SK-N-SH treated with all-trans-retinoic acid at 6 μM for 48 hours (cell line): ENCODE measurements around the gene TIMM50.
A peak's percentile ranks its signal among the peaks of the same experiment; 100 is the strongest.

Experiments
- ATAC-seq: fragments of 200-7000 bp; cut with Tn5 transposase; 3 replicates; pipeline ENCODE4 v1.9.1; 2020; ENCODE audit warnings: mild to moderate bottlenecking, moderate library complexity
- ARNTL ChIP-seq: fragments of 450-650 bp; formaldehyde crosslinking; IDR thresholded peaks from 2 replicates; pipeline ENCODE4 v1.5.0; 2020; ENCODE audit warnings: low read depth, mild to moderate bottlenecking, moderate library complexity, borderline replicate concordance
- BACH2 ChIP-seq: fragments of 250-450 bp; sonication (Bioruptor Pico); IDR thresholded peaks from 2 replicates; pipeline ENCODE4 v1.9.0; 2021; ENCODE audit warnings: mild to moderate bottlenecking, borderline replicate concordance
- CSDC2 ChIP-seq: fragments of 250-450 bp; sonication (Bioruptor Pico); IDR thresholded peaks from 2 replicates; pipeline ENCODE4 v1.5.0; 2020; ENCODE audit warnings: mild to moderate bottlenecking, moderate library complexity
- ESRRG ChIP-seq: fragments of 250-450 bp; sonication (Bioruptor Pico); IDR thresholded peaks from 2 replicates; pipeline ENCODE4 v1.6.1; 2021; ENCODE audit warnings: mild to moderate bottlenecking
- OSR1 ChIP-seq: fragments of 250-450 bp; sonication (Bioruptor Pico); IDR thresholded peaks from 2 replicates; pipeline ENCODE4 v1.8.0; 2022; ENCODE audit warnings: moderate library complexity, mild to moderate bottlenecking, inconsistent platforms
- POU6F1 ChIP-seq: fragments of 250-450 bp; sonication (Bioruptor Pico); IDR thresholded peaks from 2 replicates; pipeline ENCODE4 v1.8.0; 2021; ENCODE audit warnings: low read depth, mild to moderate bottlenecking, moderate library complexity, borderline replicate concordance
- PPARA ChIP-seq: fragments of 250-450 bp; sonication (Bioruptor Pico); IDR thresholded peaks from 2 replicates; pipeline ENCODE4 v1.5.0; 2020; ENCODE audit warnings: mild to moderate bottlenecking, borderline replicate concordance
- RARB ChIP-seq: fragments of 250-450 bp; sonication (Bioruptor Pico); IDR thresholded peaks from 2 replicates; pipeline ENCODE4 v1.8.0; 2021; ENCODE audit warnings: mild to moderate bottlenecking, moderate library complexity
- SNAI2 ChIP-seq: fragments of 250-450 bp; sonication (Bioruptor Pico); IDR thresholded peaks from 2 replicates; pipeline ENCODE4 v1.5.0; 2020; ENCODE audit warnings: mild to moderate bottlenecking, moderate library complexity
- TCF4 ChIP-seq: fragments of 250-450 bp; sonication (Bioruptor Pico); IDR thresholded peaks from 2 replicates; pipeline ENCODE4 v1.8.0; 2021; ENCODE audit warnings: mild to moderate bottlenecking, moderate library complexity, borderline replicate concordance
- ZC3H10 ChIP-seq: fragments of 250-450 bp; sonication (Bioruptor Pico); IDR thresholded peaks from 2 replicates; pipeline ENCODE4 v1.5.1; 2021; ENCODE audit warnings: mild to moderate bottlenecking, moderate library complexity
- ZFP3 ChIP-seq: fragments of 250-450 bp; sonication (Bioruptor Pico); IDR thresholded peaks from 2 replicates; pipeline ENCODE4 v1.5.0; 2020; ENCODE audit warnings: mild to moderate bottlenecking, moderate library complexity
- ZFP30 ChIP-seq: fragments of 450-650 bp; formaldehyde crosslinking; IDR thresholded peaks from 2 replicates; pipeline ENCODE4 v1.5.0; 2022; ENCODE audit warnings: mild to moderate bottlenecking, moderate library complexity
- ZNF565 ChIP-seq: fragments of 450-650 bp; formaldehyde crosslinking; conservative IDR thresholded peaks from 2 replicates; pipeline ENCODE4 v1.5.0; 2020; ENCODE audit warnings: low read depth, mild to moderate bottlenecking, moderate library complexity
- ZNF70 ChIP-seq: fragments of 450-650 bp; formaldehyde crosslinking; IDR thresholded peaks from 2 replicates; pipeline ENCODE4 v1.5.0; 2020; ENCODE audit warnings: mild to moderate bottlenecking, moderate library complexity
- TF ChIP-seq, protein P1 (sequence below): fragments of 250-450 bp; sonication (Bioruptor Pico); IDR thresholded peaks from 2 replicates; pipeline ENCODE4 v1.8.0; 2020; ENCODE audit warnings: mild to moderate bottlenecking, moderate library complexity, borderline replicate concordance
- TF ChIP-seq, protein P2 (sequence below): fragments of 250-450 bp; sonication (Bioruptor Pico); IDR thresholded peaks from 2 replicates; pipeline ENCODE4 v1.5.0; 2020; ENCODE audit warnings: mild to moderate bottlenecking, moderate library complexity

Gene TIMM50

GRCh38 chr19:39444598-39445195 is 35.9 kb upstream of the TIMM50 start:
- no peak for TF ChIP-seq ZNF70 (CRISPR knock-in tag)
- TF ChIP-seq, protein P1, sequence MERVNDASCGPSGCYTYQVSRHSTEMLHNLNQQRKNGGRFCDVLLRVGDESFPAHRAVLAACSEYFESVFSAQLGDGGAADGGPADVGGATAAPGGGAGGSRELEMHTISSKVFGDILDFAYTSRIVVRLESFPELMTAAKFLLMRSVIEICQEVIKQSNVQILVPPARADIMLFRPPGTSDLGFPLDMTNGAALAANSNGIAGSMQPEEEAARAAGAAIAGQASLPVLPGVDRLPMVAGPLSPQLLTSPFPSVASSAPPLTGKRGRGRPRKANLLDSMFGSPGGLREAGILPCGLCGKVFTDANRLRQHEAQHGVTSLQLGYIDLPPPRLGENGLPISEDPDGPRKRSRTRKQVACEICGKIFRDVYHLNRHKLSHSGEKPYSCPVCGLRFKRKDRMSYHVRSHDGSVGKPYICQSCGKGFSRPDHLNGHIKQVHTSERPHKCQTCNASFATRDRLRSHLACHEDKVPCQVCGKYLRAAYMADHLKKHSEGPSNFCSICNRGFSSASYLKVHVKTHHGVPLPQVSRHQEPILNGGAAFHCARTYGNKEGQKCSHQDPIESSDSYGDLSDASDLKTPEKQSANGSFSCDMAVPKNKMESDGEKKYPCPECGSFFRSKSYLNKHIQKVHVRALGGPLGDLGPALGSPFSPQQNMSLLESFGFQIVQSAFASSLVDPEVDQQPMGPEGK (CRISPR knock-in tag) = no peak
- TF ChIP-seq ESRRG = no peak
- TF ChIP-seq TCF4 (CRISPR knock-in tag) = no peak
- TF ChIP-seq PPARA = no peak
- no peak for TF ChIP-seq OSR1 (CRISPR knock-in tag)
- TF ChIP-seq POU6F1 (CRISPR knock-in tag) = no peak
- no peak for TF ChIP-seq ZC3H10 (CRISPR knock-in tag)
- TF ChIP-seq BACH2 (CRISPR knock-in tag) = no peak
- no peak for TF ChIP-seq ARNTL
- TF ChIP-seq CSDC2 (CRISPR knock-in tag) = no peak
- no peak for TF ChIP-seq SNAI2
- ATAC-seq = no peak

- ATAC-seq = peak; percentile 97
- no peak for TF ChIP-seq ZFP3 (CRISPR knock-in tag)
- TF ChIP-seq, protein P1 (CRISPR knock-in tag) = no peak
- TF ChIP-seq RARB = no peak
- no peak for TF ChIP-seq TCF4 (CRISPR knock-in tag)
- no peak for TF ChIP-seq OSR1 (CRISPR knock-in tag)
- TF ChIP-seq ZNF565 (CRISPR knock-in tag) = no peak
- TF ChIP-seq, protein P2, sequence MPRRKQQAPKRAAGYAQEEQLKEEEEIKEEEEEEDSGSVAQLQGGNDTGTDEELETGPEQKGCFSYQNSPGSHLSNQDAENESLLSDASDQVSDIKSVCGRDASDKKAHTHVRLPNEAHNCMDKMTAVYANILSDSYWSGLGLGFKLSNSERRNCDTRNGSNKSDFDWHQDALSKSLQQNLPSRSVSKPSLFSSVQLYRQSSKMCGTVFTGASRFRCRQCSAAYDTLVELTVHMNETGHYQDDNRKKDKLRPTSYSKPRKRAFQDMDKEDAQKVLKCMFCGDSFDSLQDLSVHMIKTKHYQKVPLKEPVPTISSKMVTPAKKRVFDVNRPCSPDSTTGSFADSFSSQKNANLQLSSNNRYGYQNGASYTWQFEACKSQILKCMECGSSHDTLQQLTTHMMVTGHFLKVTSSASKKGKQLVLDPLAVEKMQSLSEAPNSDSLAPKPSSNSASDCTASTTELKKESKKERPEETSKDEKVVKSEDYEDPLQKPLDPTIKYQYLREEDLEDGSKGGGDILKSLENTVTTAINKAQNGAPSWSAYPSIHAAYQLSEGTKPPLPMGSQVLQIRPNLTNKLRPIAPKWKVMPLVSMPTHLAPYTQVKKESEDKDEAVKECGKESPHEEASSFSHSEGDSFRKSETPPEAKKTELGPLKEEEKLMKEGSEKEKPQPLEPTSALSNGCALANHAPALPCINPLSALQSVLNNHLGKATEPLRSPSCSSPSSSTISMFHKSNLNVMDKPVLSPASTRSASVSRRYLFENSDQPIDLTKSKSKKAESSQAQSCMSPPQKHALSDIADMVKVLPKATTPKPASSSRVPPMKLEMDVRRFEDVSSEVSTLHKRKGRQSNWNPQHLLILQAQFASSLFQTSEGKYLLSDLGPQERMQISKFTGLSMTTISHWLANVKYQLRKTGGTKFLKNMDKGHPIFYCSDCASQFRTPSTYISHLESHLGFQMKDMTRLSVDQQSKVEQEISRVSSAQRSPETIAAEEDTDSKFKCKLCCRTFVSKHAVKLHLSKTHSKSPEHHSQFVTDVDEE (CRISPR knock-in tag) = no peak
- no peak for TF ChIP-seq SNAI2
- TF ChIP-seq BACH2 (CRISPR knock-in tag) = no peak
Measured at GRCh38 chr19:39445196-39446111, 35.2 kb upstream of the TIMM50 start, which contains the start of gene SUPT5H. TSS of gene SUPT5H (plus strand) at chr19:39445582. CDS start at chr19:39445891, 309 bp downstream.

GRCh38 chr19:39446365-39447084 is 34.1 kb upstream of the TIMM50 start:
- TF ChIP-seq ZFP30 (CRISPR knock-in tag) (no peak), CSDC2 (CRISPR knock-in tag) (no peak), ZNF565 (CRISPR knock-in tag) (no peak), PPARA (no peak), ZNF70 (CRISPR knock-in tag) (no peak), OSR1 (CRISPR knock-in tag) (no peak), POU6F1 (CRISPR knock-in tag) (no peak)
- TF ChIP-seq, all 23 proteins: peak for 0
- ATAC-seq = no peak
